SU-DHL-6 (cell line): ENCODE data around the gene SNTG2.

Experiments used
- H2AFZ ChIP-seq: fragments of 200-600 bp; sonication (generic); 2 replicates; pipeline ENCODE4 v1.6.1; 2014; ENCODE audit warnings: low read depth, mild to moderate bottlenecking, moderate library complexity, mixed read lengths, antibody characterized with exemption, low read length; ENCODE audit not compliant: severe bottlenecking
- H3F3A ChIP-seq: fragments of 200-600 bp; shearing (Covaris generic); 2 replicates; pipeline ENCODE4 v1.6.0; 2016; ENCODE audit warnings: antibody characterized with exemption, mild to moderate bottlenecking; ENCODE audit not compliant: insufficient read depth
- H3K27ac ChIP-seq: fragments of 200-600 bp; sonication (generic); 2 replicates; pipeline ENCODE4 v1.5.1; 2016; ENCODE audit warnings: low read depth, mild to moderate bottlenecking, low read length, moderate library complexity, mixed read lengths
- H3K27me3 ChIP-seq: fragments of 200-600 bp; sonication (generic), shearing (Covaris generic); 2 replicates; pipeline ENCODE4 v1.6.0; 2014; ENCODE audit warnings: mild to moderate bottlenecking, low read length
- H3K36me3 ChIP-seq: fragments of 200-600 bp; sonication (generic); 2 replicates; pipeline ENCODE4 v1.6.1; 2014; ENCODE audit warnings: mild to moderate bottlenecking, low read length, mixed read lengths
- H3K4me2 ChIP-seq: fragments of 300-600, 200-600 bp; shearing (Covaris generic), sonication (generic); 2 replicates; pipeline ENCODE4 v1.6.0; 2014; ENCODE audit warnings: low read length, low read depth, mild to moderate bottlenecking; ENCODE audit not compliant: poor library complexity, severe bottlenecking
- H3K4me3 ChIP-seq: fragments of 200-600 bp; sonication (generic); 2 replicates; pipeline ENCODE4 v1.5.1; 2014; ENCODE audit warnings: antibody characterized with exemption, low read length, mild to moderate bottlenecking, mixed read lengths; ENCODE audit not compliant: insufficient read depth, poor library complexity, severe bottlenecking
- H3K79me2 ChIP-seq: fragments of 200-600 bp; sonication (generic); 2 replicates; pipeline ENCODE4 v1.6.1; 2014; ENCODE audit warnings: mild to moderate bottlenecking, low read length, moderate library complexity; ENCODE audit not compliant: insufficient read depth
- H3K9ac ChIP-seq: fragments of 200-600 bp; sonication (generic); 2 replicates; pipeline ENCODE4 v1.7.0; 2014; ENCODE audit warnings: mild to moderate bottlenecking, low read length
- H3K9me2 ChIP-seq: fragments of 200-600 bp; sonication (generic); replicated peaks from 2 replicates; pipeline ENCODE4 v1.6.1; 2014; ENCODE audit warnings: low read length; ENCODE audit not compliant: insufficient read depth
- H3K9me3 ChIP-seq: fragments of 200-600 bp; sonication (generic); 2 replicates; pipeline ENCODE4 v1.6.1; 2014; ENCODE audit warnings: low read length, mixed read lengths; ENCODE audit not compliant: insufficient read depth
- H4K20me1 ChIP-seq: fragments of 200-600 bp; sonication (generic); 2 replicates; pipeline ENCODE4 v1.6.1; 2014; ENCODE audit warnings: low read depth, mild to moderate bottlenecking, antibody characterized with exemption, low read length, moderate library complexity, mixed read lengths
- EZH2phosphoT487 ChIP-seq: fragments of 200-600 bp; sonication (generic), shearing (Covaris generic); conservative IDR thresholded peaks from 2 replicates; pipeline ENCODE4 v1.6.1; 2018; ENCODE audit warnings: mild to moderate bottlenecking, antibody characterized with exemption, low read length, moderate library complexity, mixed read lengths
- TF ChIP-seq, protein P1 (sequence below): fragments of 200-600 bp; sonication (generic); IDR thresholded peaks from one replicate; pipeline ENCODE4 v1.5.1; 2017; ENCODE audit warnings: antibody characterized with exemption, mild to moderate bottlenecking, low read length, moderate library complexity; ENCODE audit not compliant: insufficient read depth, poor library complexity, severe bottlenecking

The SNTG2 gene

DNA sequence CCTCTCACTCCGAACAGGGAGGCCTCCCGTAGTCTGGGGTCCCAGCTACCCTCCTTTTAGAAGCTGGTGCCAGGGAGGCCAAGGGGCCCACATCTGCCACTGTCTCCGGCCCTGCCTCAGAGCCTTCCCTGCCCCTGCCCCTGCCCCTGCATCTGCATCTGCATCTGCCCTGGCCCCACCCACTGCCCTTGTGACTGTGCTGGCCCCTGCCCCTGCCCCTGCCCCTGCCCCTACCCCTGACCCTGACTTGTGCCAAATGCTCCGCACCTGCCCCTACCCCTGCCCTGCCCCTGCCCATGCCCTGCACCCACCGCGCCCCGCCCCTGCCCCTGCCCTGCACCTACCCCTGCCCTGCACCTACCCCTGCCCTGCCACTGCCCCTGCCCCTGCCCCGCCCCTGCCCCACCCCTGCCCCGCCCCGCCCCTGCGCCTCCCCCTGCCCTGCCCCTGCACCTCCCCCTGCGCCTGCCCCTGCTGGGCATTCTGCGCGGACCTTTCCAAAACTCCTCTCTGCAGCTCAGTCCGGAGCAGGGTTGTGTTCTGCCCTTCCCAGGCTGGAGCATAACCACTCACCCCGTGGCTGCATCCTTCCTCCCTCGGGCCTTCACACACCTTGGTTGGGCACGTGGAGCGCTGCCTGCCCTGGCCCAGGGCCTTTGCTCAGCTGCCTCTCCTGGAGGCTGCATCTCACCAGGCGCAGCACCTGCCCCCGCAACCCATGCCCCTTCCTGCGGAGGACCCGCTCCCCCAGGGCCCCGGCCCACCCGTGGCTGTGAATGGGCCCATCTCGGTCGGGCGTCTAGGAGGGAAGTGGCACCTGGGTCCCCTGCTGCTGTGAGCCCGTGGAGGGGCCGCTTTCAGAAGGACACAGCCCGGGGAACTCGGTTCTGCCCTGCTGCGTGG lies 5.4 kb downstream of the SNTG2 start:
- Histone ChIP-seq H3K27ac (no peak overlapping the region), H2AFZ (no peak overlapping the region), H3K4me2 (no peak overlapping the region), H3K9me3 (no peaks in the 10 kb centered on the region), H3K4me3 (no peak overlapping the region), H3F3A (no peaks in the 10 kb centered on the region), H3K9me2 (no peaks in the 10 kb centered on the region), H3K79me2 (no peaks in the 10 kb centered on the region), H3K27me3 (no peaks in the 10 kb centered on the region), H4K20me1 (no peaks in the 10 kb centered on the region), H3K36me3 (no peaks in the 10 kb centered on the region), H3K9ac (no peak overlapping the region)
- TF ChIP-seq, protein P1, sequence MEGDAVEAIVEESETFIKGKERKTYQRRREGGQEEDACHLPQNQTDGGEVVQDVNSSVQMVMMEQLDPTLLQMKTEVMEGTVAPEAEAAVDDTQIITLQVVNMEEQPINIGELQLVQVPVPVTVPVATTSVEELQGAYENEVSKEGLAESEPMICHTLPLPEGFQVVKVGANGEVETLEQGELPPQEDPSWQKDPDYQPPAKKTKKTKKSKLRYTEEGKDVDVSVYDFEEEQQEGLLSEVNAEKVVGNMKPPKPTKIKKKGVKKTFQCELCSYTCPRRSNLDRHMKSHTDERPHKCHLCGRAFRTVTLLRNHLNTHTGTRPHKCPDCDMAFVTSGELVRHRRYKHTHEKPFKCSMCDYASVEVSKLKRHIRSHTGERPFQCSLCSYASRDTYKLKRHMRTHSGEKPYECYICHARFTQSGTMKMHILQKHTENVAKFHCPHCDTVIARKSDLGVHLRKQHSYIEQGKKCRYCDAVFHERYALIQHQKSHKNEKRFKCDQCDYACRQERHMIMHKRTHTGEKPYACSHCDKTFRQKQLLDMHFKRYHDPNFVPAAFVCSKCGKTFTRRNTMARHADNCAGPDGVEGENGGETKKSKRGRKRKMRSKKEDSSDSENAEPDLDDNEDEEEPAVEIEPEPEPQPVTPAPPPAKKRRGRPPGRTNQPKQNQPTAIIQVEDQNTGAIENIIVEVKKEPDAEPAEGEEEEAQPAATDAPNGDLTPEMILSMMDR = no peak
- no peak for TF ChIP-seq EZH2phosphoT487

DNA sequence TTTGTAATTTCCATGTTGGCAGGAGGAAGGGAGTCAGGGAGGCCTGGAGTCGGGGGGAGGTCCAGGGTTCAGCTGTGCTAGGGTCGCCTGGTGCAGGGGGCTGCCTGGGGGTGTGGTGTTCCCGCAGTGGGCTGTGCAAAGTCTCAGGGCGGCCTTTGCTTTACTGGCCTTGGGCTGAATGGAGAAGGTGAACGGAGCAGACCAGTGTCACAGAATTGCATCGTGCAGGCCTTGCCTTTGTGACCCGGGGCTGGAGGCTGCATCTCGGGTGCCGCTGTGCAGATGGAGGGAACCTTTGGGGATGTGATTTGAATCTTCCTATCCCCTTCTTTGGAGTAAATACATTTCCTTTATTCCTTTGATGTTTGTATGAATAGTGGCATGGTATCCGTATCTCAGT lies 8.8 kb downstream of the SNTG2 start:
- H3K36me3 ChIP-seq = no peaks in the 10 kb centered on the region
- no peaks in the 10 kb centered on the region for H3K9me3 ChIP-seq
- no peaks in the 10 kb centered on the region for H3K9me2 ChIP-seq
- no peak overlapping the region for H3K9ac ChIP-seq
- TF ChIP-seq EZH2phosphoT487 = no peak
- TF ChIP-seq, protein P1 = no peak
- no peaks in the 10 kb centered on the region for H3K27me3 ChIP-seq
- no peak overlapping the region for H3K4me3 ChIP-seq
- H3K4me2 ChIP-seq = no peak overlapping the region
- no peaks in the 10 kb centered on the region for H3F3A ChIP-seq
- H3K27ac ChIP-seq = no peak overlapping the region
- no peak overlapping the region for H2AFZ ChIP-seq
- H4K20me1 ChIP-seq = no peaks in the 10 kb centered on the region
- no peaks in the 10 kb centered on the region for H3K79me2 ChIP-seq

DNA sequence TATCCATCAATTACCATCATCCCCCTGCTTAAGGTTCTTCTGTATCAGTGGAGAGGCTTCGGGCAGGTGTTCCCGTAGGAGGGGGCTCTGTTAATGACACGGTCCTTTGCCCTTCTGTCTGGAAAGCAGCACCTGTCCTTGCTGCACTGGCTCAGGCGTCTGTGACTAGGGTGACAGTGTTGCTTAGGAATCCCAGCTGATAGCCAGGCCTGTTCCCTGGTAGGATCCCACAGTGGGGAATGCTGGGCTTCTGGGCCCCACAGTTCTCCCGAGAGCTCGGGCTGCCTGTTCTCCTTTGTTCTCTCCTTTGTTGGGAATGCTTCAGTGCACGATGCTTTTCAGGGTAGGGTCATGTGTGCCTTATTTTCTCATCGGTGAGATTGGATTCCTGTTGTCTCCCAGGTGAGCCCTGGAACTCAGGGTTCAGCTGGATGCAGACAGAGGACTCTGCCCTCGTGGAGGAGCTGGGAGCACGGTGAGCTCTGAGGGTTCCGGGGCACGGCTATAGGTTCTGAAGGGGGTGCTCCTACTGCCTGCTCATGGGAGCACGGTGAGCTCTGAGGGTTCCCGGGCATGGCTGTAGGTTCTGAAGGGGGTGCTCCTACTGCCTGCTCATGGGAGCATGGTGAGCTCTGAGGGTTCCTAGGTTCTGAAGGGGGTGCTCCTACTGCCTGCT lies 9.6 kb downstream of the SNTG2 start:
- Histone ChIP-seq H3K9me2 (no peaks in the 10 kb centered on the region), H3K4me2 (no peak overlapping the region), H4K20me1 (no peaks in the 10 kb centered on the region), H3K9me3 (no peaks in the 10 kb centered on the region), H3F3A (no peaks in the 10 kb centered on the region), H3K27ac (no peak overlapping the region), H3K27me3 (no peaks in the 10 kb centered on the region), H3K9ac (no peak overlapping the region), H3K79me2 (no peaks in the 10 kb centered on the region), H3K36me3 (no peaks in the 10 kb centered on the region), H2AFZ (no peak overlapping the region), H3K4me3 (no peak overlapping the region)
- no peak for TF ChIP-seq EZH2phosphoT487
- TF ChIP-seq, protein P1 = no peak
